Kidney (tissue), 14 donors: Measurements from ENCODE around the gene SLC45A2. TPM values are rescaled to one million over a fixed set of nuclear protein-coding genes. Genes with fewer than 3 reads are reported as not detected.

ENCODE experiments used
- DNase-seq, 5 donors: peaks; one replicate each; pipeline ENCODE4 v3.0.0-alpha.2; 2013 to 2020
- FAIRE-seq: peaks from 2 replicates; lab custom pipeline; 2012; peaks lifted over from hg19 to GRCh38; lab: Jason Lieb, UNC
- H3K27ac ChIP-seq, 2 donors: one replicate each; pipeline ENCODE4 v1.7.0; 2013; ENCODE audit warnings: low read depth in 2 of 2, low read length in 2 of 2, inconsistent platforms in 1 of 2
- H3K27me3 ChIP-seq: one replicate; pipeline ENCODE4 v1.7.1; 2013; ENCODE audit warnings: low read length, inconsistent platforms; ENCODE audit not compliant: control insufficient read depth, insufficient read depth
- H3K36me3 ChIP-seq, 3 donors: one replicate each; pipeline versions ENCODE4 v1.7.0 to v1.7.1; 2013; ENCODE audit warnings: low read length in 3 of 3, control low read depth in 1 of 3, inconsistent platforms in 1 of 3; ENCODE audit not compliant: insufficient read depth in 3 of 3, control insufficient read depth in 2 of 3
- H3K4me1 ChIP-seq, 3 donors: one replicate each; pipeline versions ENCODE4 v1.7.0 to v1.7.1; 2013; ENCODE audit warnings: low read length in 3 of 3, inconsistent platforms in 1 of 3, low read depth in 1 of 3; ENCODE audit not compliant: control insufficient read depth in 2 of 3, insufficient read depth in 2 of 3
- H3K4me3 ChIP-seq, 3 donors: one replicate each; pipeline versions ENCODE4 v1.7.0 to v1.8.1; 2013; ENCODE audit warnings: low read length in 3 of 3, control low read depth in 1 of 3, inconsistent platforms in 1 of 3
- H3K9ac ChIP-seq, 3 donors: one replicate each; pipeline versions ENCODE4 v1.7.0 to v1.7.1; 2013; ENCODE audit warnings: low read length in 3 of 3, control low read depth in 1 of 3, inconsistent platforms in 1 of 3
- H3K9me3 ChIP-seq, 3 donors: one replicate each; pipeline versions ENCODE4 v1.7.0 to v1.7.1; 2013; ENCODE audit warnings: low read length in 3 of 3, control low read depth in 1 of 3, inconsistent platforms in 1 of 3; ENCODE audit not compliant: control insufficient read depth in 2 of 3, insufficient read depth in 1 of 3
- CTCF ChIP-seq: IDR thresholded peaks from 3 replicates; pipeline ENCODE4 v1.5.1; 2012; ENCODE audit warnings: mild to moderate bottlenecking, moderate library complexity, borderline replicate concordance; ENCODE audit not compliant: insufficient read depth; ENCODE audit errors: extremely low read depth
- intact Hi-C: fragments of 100-400 bp; cut with DNase I; formaldehyde crosslinking; loops from one replicate; pipeline ENCODE4 v1.11.1; 2022
- polyA plus RNA-seq: library from polyadenylated mRNA; stranded (reverse); fragments of 350-450 nt; fragmentation: Illumina TruSeq; extraction: RNeasy Lipid Tissue Mini Kit (QIAGEN cat#74804); gene quantifications from one replicate; pipeline ENCODE4 v1.2.3, GENCODE V29; 2014; ENCODE audit warnings: low read depth, low replicate concordance; ENCODE audit not compliant: insufficient read depth
- total RNA-seq: library from RNA; stranded (reverse); fragmentation: NEBNext Ultra II Directional; extraction: Animal tissue kit (Norgen Biotek cat#: 25700); gene quantifications from one replicate; pipeline ENCODE4 v1.2.1, GENCODE V29; 2021
- donor health status: control.
- donor health status: control.
- donor health status: control.
- donor health status: control.
- donor health status: control.
- donor health status: DM: yes; HTN: yes; CAD: no.
- donor health status: Normal renal cell carcinoma (clear cell type).

Gene SLC45A2
- total and polyA plus RNA-seq, 2 donors from 2014 or later = 0.22 TPM

DNA sequence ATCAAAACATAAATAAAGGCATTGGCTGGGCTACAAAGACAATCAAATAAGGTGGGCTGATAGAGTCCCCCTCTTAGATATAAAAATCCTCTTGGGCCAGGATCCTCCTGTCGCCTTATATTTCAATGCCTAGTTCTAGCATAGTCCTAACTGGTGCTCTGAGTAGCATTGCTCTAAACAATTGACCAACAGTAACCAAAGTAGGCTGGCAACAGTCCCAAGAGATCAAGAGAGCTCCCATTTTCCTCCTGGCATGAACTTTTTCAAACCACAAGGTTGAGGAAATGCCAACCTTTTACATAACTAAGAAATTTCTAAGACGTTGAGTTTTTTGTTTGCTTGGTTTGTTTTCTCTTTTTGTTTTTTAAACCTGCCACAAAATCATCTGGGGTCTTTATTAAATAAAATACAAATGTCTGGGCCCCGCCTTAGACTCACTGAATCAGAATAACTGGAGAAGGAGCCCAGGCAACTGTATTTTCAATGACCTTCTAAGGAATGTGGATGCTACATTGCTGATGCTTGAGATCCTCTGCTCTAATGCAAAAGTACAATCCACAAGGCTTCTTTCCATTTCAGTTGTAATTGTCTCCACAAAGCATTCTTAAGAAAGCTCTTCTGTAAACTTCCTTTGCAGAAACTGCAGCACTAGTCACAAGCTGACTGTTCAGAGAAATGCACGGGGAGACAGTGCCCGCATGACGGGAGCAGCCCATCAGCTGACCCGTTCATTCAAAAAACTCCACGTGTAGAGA lies 2.9 kb downstream of the SLC45A2 start:
- FAIRE-seq = no peak
- DNase-seq = no peak
- Histone ChIP-seq H3K27me3 (no peaks in the 10 kb centered on the region), H3K27ac (no peak overlapping the region), H3K4me3 (no peak overlapping the region), H3K36me3 (peaks cover 0 to 5% (median 2%) of the 10 kb centered on the region in 3 donors), H3K9ac (no peak overlapping the region), H3K4me1 (no peaks in the 10 kb centered on the region), H3K9me3 (peaks cover 0 to 6% (median 0%) of the 10 kb centered on the region in 3 donors)
- intact Hi-C loops = no loop called here
- TF ChIP-seq CTCF = no peak

- FAIRE-seq (no peak), DNase-seq (no peak)
- Histone ChIP-seq H3K9me3 (peaks cover 0 to under 1% (median 0%) of the 10 kb centered on the region in 3 donors), H3K4me1 (no peaks in the 10 kb centered on the region), H3K27ac (no peak overlapping the region), H3K4me3 (no peak overlapping the region), H3K9ac (no peak overlapping the region), H3K36me3 (peaks cover 0 to under 1% (median 0%) of the 10 kb centered on the region in 3 donors), H3K27me3 (no peaks in the 10 kb centered on the region)
- intact Hi-C loops = no loop called here
- no peak for TF ChIP-seq CTCF
Measured at GRCh38 chr5:33980030-33980429, 4.5 kb downstream of the SLC45A2 start.

- Histone ChIP-seq H3K4me3 (no peak overlapping the region), H3K9me3 (no peaks in the 10 kb centered on the region), H3K9ac (no peak overlapping the region), H3K27me3 (no peaks in the 10 kb centered on the region), H3K36me3 (no peaks in the 10 kb centered on the region), H3K4me1 (no peaks in the 10 kb centered on the region), H3K27ac (no peak overlapping the region)
- intact Hi-C loops = no loop called here
- no peak for DNase-seq
- no peak for TF ChIP-seq CTCF
- FAIRE-seq = no peak
Measured at GRCh38 chr5:33978306-33978705, 6.2 kb downstream of the SLC45A2 start.

DNA sequence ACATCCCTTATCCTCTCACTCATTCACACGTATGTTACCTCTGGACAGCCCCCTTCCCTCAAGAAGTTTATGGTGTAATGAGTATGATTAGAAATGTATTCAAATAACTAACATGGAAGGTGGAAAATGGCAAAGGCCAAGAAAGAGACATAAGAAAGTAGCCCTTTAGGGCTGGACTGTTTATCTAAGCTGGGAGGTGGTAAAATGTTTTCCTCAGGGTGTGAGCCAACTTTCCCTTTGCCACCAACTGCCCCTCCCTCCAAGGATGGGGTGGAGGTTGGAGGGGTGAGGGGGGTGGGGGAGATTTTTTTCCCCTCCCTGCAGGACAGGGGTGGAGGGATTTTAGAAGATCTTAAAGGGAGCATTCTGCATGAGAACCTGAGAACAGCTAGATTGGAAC lies 8.2 kb downstream of the SLC45A2 start:
- TF ChIP-seq CTCF = no peak
- DNase-seq = no peak
- Histone ChIP-seq H3K9ac (no peak overlapping the region), H3K27me3 (no peaks in the 10 kb centered on the region), H3K4me3 (no peak overlapping the region), H3K36me3 (no peaks in the 10 kb centered on the region), H3K27ac (no peak overlapping the region), H3K9me3 (no peaks in the 10 kb centered on the region), H3K4me1 (no peaks in the 10 kb centered on the region)
- FAIRE-seq = no peak
- intact Hi-C loops = no loop called here
